Endothelial cell (in vitro differentiated cells): ENCODE results near the gene ERVFRD-1. TPM values are rescaled to one million over a fixed set of nuclear protein-coding genes. Genes with fewer than 3 reads are reported as not detected.
"Not testable (repeated sequence)": the region's sequence is repeated elsewhere in the genome, so short reads cannot be mapped to it uniquely, and the experiment has no call there.

Source experiments
- DNase-seq: peaks from one replicate; pipeline ENCODE4 v3.0.0; 2021; ENCODE audit warnings: low spot score
- H3K27ac Mint-ChIP-seq: one replicate; pipeline ENCODE4 v1.8.0; 2021; ENCODE audit warnings: mixed read lengths, inconsistent platforms; ENCODE audit not compliant: unreplicated experiment
- H3K27me3 Mint-ChIP-seq: one replicate; pipeline ENCODE4 v1.8.0; 2021; ENCODE audit warnings: mild to moderate bottlenecking, moderate library complexity, mixed read lengths, inconsistent platforms; ENCODE audit not compliant: unreplicated experiment
- H3K36me3 Mint-ChIP-seq: one replicate; pipeline ENCODE4 v1.8.0; 2021; ENCODE audit warnings: mild to moderate bottlenecking, low read depth, mixed read lengths, inconsistent platforms; ENCODE audit not compliant: unreplicated experiment
- H3K4me1 Mint-ChIP-seq: one replicate; pipeline ENCODE4 v1.8.0; 2021; ENCODE audit warnings: mild to moderate bottlenecking, mixed read lengths, inconsistent platforms; ENCODE audit not compliant: unreplicated experiment
- H3K4me3 Mint-ChIP-seq: one replicate; pipeline ENCODE4 v1.8.0; 2021; ENCODE audit warnings: mild to moderate bottlenecking, mixed read lengths, inconsistent platforms; ENCODE audit not compliant: unreplicated experiment
- H3K9me3 Mint-ChIP-seq: one replicate; pipeline ENCODE4 v1.8.0; 2021; ENCODE audit warnings: mixed read lengths, inconsistent platforms; ENCODE audit not compliant: unreplicated experiment
- total RNA-seq: library from RNA; stranded (reverse); fragmentation: NEBNext Ultra II Directional; extraction: Animal tissue kit (Norgen Biotek cat#: 25700); gene quantifications from one replicate; pipeline ENCODE4 v1.2.1, GENCODE V29; 2021; ENCODE audit not compliant: unreplicated experiment
- TF ChIP-seq, protein P1 (sequence below): fragments of 200-600 bp; sonication (generic); IDR thresholded peaks from one replicate; pipeline ENCODE4 v1.5.0; 2021; ENCODE audit warnings: antibody characterized with exemption; ENCODE audit not compliant: unreplicated experiment

Gene ERVFRD-1
- total RNA-seq, 1 donor from 2014 or later: not detected

DNA sequence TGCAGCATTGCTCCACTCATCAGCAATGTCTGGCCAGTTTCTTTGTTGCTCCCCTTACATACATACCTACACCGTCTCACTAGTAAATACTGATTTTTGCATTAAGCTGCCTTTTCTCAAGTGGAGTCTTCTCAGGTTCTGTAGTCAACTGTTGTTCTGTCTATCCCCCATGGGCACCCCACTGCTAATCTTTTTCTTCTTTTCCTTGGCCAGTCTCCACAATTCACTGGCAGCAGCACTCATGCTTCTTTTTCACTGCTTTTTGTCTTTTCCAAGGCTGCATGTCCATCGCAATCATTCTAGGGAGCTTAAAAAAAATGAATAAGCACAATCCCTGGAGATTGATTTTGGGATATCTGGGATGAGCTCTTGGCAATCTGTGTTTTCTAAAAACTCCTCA lies 10.3 kb upstream of the ERVFRD-1 start:
- Mint-ChIP-seq H3K9me3 (no peaks in the 10 kb centered on the region), H3K36me3 (no peaks in the 10 kb centered on the region), H3K27ac (no peak overlapping the region), H3K4me3 (no peak overlapping the region), H3K4me1 (no peaks in the 10 kb centered on the region), H3K27me3 (no peaks in the 10 kb centered on the region)
- TF ChIP-seq, protein P1, sequence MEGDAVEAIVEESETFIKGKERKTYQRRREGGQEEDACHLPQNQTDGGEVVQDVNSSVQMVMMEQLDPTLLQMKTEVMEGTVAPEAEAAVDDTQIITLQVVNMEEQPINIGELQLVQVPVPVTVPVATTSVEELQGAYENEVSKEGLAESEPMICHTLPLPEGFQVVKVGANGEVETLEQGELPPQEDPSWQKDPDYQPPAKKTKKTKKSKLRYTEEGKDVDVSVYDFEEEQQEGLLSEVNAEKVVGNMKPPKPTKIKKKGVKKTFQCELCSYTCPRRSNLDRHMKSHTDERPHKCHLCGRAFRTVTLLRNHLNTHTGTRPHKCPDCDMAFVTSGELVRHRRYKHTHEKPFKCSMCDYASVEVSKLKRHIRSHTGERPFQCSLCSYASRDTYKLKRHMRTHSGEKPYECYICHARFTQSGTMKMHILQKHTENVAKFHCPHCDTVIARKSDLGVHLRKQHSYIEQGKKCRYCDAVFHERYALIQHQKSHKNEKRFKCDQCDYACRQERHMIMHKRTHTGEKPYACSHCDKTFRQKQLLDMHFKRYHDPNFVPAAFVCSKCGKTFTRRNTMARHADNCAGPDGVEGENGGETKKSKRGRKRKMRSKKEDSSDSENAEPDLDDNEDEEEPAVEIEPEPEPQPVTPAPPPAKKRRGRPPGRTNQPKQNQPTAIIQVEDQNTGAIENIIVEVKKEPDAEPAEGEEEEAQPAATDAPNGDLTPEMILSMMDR: no peak
- DNase-seq: no peak

DNA sequence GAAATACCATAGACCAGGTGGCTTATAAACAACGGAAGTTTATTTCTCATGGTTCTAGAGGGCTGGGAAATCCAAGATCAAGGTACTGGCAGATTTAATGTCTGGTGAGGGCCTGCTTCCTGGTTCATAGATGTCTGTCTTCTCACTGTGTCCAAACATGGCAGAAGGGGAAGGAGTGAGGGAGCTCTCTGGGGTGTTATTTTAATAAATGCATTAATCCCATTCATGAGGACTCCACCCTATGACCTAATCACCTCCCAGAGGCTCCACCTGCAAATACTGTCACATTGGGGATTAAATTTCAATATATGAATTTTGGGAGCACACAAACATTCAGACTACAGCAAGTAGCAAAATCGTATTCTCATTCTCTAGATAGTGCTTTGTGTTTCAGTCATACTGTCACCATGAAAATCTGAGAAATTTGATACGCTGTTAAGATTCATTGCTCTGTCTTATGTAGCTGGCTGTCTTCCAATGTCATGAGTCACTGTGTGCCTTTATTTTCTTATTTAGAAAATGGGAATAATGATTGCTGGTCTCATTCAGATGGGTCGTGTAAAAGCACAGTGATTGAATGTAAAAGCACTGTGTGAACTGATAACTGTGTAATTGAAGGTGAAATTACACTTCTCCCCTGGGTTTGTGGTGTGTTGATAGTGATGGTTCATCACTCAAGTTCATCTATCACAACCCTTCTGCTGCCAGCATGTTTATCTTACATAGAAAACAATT lies 8.9 kb upstream of the ERVFRD-1 start:
- Mint-ChIP-seq H3K4me1 (no peaks in the 10 kb centered on the region), H3K36me3 (no peaks in the 10 kb centered on the region), H3K4me3 (no peak overlapping the region), H3K27me3 (no peaks in the 10 kb centered on the region), H3K9me3 (no peaks in the 10 kb centered on the region), H3K27ac (no peak overlapping the region)
- DNase-seq: no peak
- TF ChIP-seq, protein P1: no peak

DNA sequence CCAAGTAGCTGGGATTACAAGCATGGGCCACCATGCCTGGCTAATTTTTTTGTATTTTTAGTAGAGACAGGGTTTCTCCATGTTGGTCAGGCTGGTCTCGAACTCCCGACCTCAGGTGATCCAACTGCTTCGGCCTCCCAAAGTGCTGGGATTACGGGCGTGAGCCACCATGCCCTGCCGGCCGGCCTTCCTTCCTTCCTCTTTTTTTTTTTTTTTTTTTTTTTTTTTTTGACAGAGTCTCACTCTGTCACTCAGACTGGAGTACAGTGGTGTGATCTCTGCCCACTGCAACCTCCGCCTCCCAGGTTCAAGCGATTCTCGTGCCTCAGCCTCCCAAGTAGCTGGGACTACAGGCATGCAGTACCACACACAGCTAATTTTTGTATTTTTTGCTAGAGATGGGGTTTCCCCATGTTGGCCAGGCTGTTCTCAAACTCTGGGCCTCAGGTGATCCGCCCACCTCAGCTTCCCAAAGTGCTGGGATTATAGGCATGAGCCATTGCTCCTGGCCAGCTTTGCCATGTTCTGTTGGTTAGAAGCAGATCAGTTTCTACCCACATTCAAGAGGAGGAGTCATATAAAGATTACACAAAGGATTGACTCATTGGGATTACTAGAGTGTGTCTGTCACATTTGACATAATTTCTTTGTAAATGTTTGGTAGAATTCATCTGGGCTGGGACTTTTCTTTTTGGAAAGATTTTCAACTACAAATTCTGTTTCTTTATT lies 4.4 kb upstream of the ERVFRD-1 start:
- H3K27ac Mint-ChIP-seq, H3K36me3 Mint-ChIP-seq, H3K4me3 Mint-ChIP-seq, DNase-seq, H3K27me3 Mint-ChIP-seq, H3K9me3 Mint-ChIP-seq: not testable (repeated sequence)
- peaks cover 12% of the 10 kb centered on the region for H3K4me1 Mint-ChIP-seq

DNA sequence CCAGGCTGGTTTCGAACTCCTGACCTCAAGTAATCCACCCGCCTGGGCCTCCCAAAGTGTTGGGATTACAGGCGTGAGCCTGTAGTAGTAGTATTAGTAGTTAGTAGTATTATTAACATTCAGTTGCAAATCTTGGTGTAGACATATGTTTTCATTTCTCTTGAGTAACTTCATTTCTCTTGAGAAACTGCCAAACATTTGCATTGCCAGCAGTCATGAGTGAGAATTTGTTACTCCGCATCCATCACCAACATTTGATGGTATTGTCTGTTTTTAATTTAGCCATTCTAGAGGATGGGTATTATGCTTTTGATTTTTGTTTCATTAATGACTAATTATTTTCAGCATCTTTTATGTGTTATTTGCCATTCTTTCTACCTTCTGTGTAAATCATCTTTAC lies 1.5 kb upstream of the ERVFRD-1 start:
- no peaks in the 10 kb centered on the region for H3K27me3 Mint-ChIP-seq

DNA sequence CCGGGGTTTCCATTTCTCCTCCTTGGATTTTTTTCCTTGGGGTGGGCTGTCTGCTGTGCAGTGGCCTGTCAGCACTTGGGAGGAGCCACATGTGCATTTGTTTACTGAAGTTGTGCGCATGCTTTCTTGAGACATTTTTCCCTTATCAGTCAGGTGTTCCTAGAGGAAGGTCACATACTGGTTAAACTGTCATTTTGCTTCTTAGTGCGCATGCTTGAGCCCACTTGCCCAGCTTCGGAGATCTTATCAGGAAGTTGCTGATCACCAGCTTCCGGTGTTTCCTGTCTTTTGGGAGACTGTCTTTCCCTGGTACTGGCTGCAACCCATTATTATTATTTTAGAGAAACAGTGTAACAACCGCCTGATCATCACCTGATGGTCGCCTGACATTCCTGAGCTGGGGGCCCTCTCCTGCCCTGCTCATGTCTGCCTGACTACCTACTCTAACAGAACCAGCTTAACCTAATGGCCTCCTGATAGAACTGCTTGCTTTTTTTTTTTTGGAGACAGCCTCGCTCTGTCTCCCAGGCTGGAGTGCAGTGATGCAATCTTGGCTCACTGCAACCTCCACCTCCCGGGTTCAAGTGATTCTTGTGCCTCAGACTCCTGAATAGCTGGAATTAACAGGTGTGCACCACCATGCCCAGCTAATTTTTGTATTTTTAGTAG lies 378 bp upstream of the ERVFRD-1 start:
- peak; percentile 13 for DNase-seq
- Mint-ChIP-seq H3K4me3 (no peak overlapping the region), H3K27me3 (no peaks in the 10 kb centered on the region), H3K27ac (peak overlapping the region; percentile 54), H3K36me3 (no peaks in the 10 kb centered on the region), H3K9me3 (no peaks in the 10 kb centered on the region), H3K4me1 (peaks cover 26% of the 10 kb centered on the region)
- TF ChIP-seq, protein P1: no peak

More for the DNA sequence above, 1.5 kb upstream of the ERVFRD-1 start:
- TF ChIP-seq, protein P1: no peak
- Mint-ChIP-seq H3K27ac (no peak overlapping the region), H3K9me3 (no peaks in the 10 kb centered on the region), H3K4me1 (peaks cover 15% of the 10 kb centered on the region), H3K36me3 (no peaks in the 10 kb centered on the region), H3K4me3 (no peak overlapping the region)
- no peak for DNase-seq
